Neural cell (in vitro differentiated cells): ENCODE data around the gene ABCF2. TPM values are rescaled to one million over a fixed set of nuclear protein-coding genes. Genes with fewer than 3 reads are reported as not detected.

Experiments used
- H2AFZ ChIP-seq: fragments of 200-600, 300-800 bp; sonication (generic), shearing (Covaris generic); 2 replicates; pipeline ENCODE4 v1.6.0; 2014; ENCODE audit warnings: low read depth, mild to moderate bottlenecking, antibody characterized with exemption, low read length, moderate library complexity
- H3F3A ChIP-seq: fragments of 200-600 bp; shearing (Covaris generic); 2 replicates; pipeline ENCODE4 v1.6.1; 2016; ENCODE audit warnings: mild to moderate bottlenecking, moderate library complexity, mixed read lengths, antibody characterized with exemption, low read length; ENCODE audit not compliant: insufficient read depth, poor library complexity, severe bottlenecking
- H3K27ac ChIP-seq: fragments of 200-600, 300-800 bp; sonication (generic), shearing (Covaris generic); 2 replicates; pipeline ENCODE4 v1.5.1; 2014; ENCODE audit warnings: mild to moderate bottlenecking, low read length, moderate library complexity
- H3K27me3 ChIP-seq: fragments of 300-800, 200-600 bp; sonication (generic), shearing (Covaris generic); 2 replicates; pipeline ENCODE4 v1.6.0; 2014; ENCODE audit warnings: mild to moderate bottlenecking, low read depth, low read length, moderate library complexity; ENCODE audit not compliant: insufficient read depth
- H3K36me3 ChIP-seq: fragments of 300-800, 200-600 bp; sonication (generic), shearing (Covaris generic); 2 replicates; pipeline ENCODE4 v1.5.1; 2014; ENCODE audit warnings: mild to moderate bottlenecking, antibody characterized with exemption, low read length, moderate library complexity; ENCODE audit not compliant: insufficient read depth
- H3K4me2 ChIP-seq: fragments of 300-800, 200-600 bp; sonication (generic), shearing (Covaris generic); 2 replicates; pipeline ENCODE4 v1.6.0; 2014; ENCODE audit warnings: mild to moderate bottlenecking, low read length
- H3K4me3 ChIP-seq: fragments of 300-800, 200-600 bp; sonication (generic), shearing (Covaris generic); 2 replicates; pipeline ENCODE4 v1.5.1; 2014; ENCODE audit warnings: mild to moderate bottlenecking, low read length, moderate library complexity
- H3K79me2 ChIP-seq: fragments of 200-600 bp; shearing (Covaris generic); replicated peaks from 2 replicates; pipeline ENCODE4 v1.6.0; 2014; ENCODE audit warnings: mild to moderate bottlenecking, low read length, moderate library complexity; ENCODE audit not compliant: insufficient read depth
- H3K9ac ChIP-seq: fragments of 300-800, 200-600 bp; sonication (generic), shearing (Covaris generic); 2 replicates; pipeline ENCODE4 v1.6.1; 2016; ENCODE audit warnings: mild to moderate bottlenecking, low read length, mixed read lengths
- H3K9me2 ChIP-seq: fragments of 200-600 bp; shearing (Covaris generic); 2 replicates; pipeline ENCODE4 v1.6.1; 2016; ENCODE audit warnings: mild to moderate bottlenecking, low read length, mixed read lengths; ENCODE audit not compliant: insufficient read depth
- H3K9me3 ChIP-seq: fragments of 200-600, 300-800 bp; sonication (generic), shearing (Covaris generic); 2 replicates; pipeline ENCODE4 v1.6.1; 2016; ENCODE audit warnings: mild to moderate bottlenecking, mixed run types, low read length, moderate library complexity, mixed read lengths
- H4K20me1 ChIP-seq: fragments of 200-600 bp; shearing (Covaris generic); 2 replicates; pipeline ENCODE4 v1.6.1; 2016; ENCODE audit warnings: mild to moderate bottlenecking, mixed run types; ENCODE audit not compliant: insufficient read depth
- CTCF ChIP-seq: fragments of 450-650 bp; IDR thresholded peaks from 2 replicates; pipeline ENCODE4 v1.5.1; 2014; ENCODE audit warnings: antibody characterized with exemption, mild to moderate bottlenecking, moderate library complexity; ENCODE audit not compliant: poor library complexity, severe bottlenecking
- EP300 ChIP-seq: fragments of 450-650 bp; conservative IDR thresholded peaks from 2 replicates; pipeline ENCODE4 v1.6.1; 2014; ENCODE audit warnings: antibody characterized with exemption, mild to moderate bottlenecking, moderate library complexity; ENCODE audit not compliant: poor library complexity, severe bottlenecking
- EZH2 ChIP-seq: fragments of 200-600, 300-800 bp; shearing (Covaris generic), sonication (generic); IDR thresholded peaks from 2 replicates; pipeline ENCODE4 v1.6.1; 2014; ENCODE audit warnings: antibody characterized with exemption, low read length, borderline replicate concordance, mild to moderate bottlenecking; ENCODE audit not compliant: insufficient read depth, poor library complexity, severe bottlenecking
- MXI1 ChIP-seq: fragments of 450-650 bp; conservative IDR thresholded peaks from 2 replicates; pipeline ENCODE4 v1.6.1; 2014; ENCODE audit warnings: antibody characterized with exemption, mild to moderate bottlenecking; ENCODE audit not compliant: poor library complexity, severe bottlenecking
- POLR2AphosphoS5 ChIP-seq: IDR thresholded peaks from 2 replicates; pipeline ENCODE4 v1.6.1; 2012
- RAD21 ChIP-seq: fragments of 450-650 bp; conservative IDR thresholded peaks from 2 replicates; pipeline ENCODE4 v1.6.1; 2014; ENCODE audit warnings: antibody characterized with exemption, mild to moderate bottlenecking, moderate library complexity
- REST ChIP-seq: IDR thresholded peaks from 2 replicates; pipeline ENCODE4 v1.6.1; 2012; ENCODE audit warnings: borderline replicate concordance
- SMC3 ChIP-seq: fragments of 450-650 bp; conservative IDR thresholded peaks from 2 replicates; pipeline ENCODE4 v1.6.1; 2014; ENCODE audit warnings: antibody characterized with exemption, mild to moderate bottlenecking, moderate library complexity; ENCODE audit not compliant: poor library complexity
- TAF1 ChIP-seq: IDR thresholded peaks from 2 replicates; pipeline ENCODE4 v1.6.1; 2012; ENCODE audit warnings: low read depth
- polyA plus RNA-seq: library from polyadenylated mRNA; depleted of rRNA; stranded (reverse); fragments of >200 nt; gene quantifications from 2 replicates; pipeline ENCODE4 v1.2.3, GENCODE V29; 2014

The ABCF2 gene
- polyA plus RNA-seq, 1 donor from 2014 or later, result 32.7 TPM

GRCh38 chr7:151213826-151214225 lies 13.2 kb downstream of the ABCF2 start:
- Histone ChIP-seq H4K20me1 (no peaks in the 10 kb centered on the region), H3K27ac (no peak overlapping the region), H3K9ac (no peak overlapping the region), H2AFZ (no peak overlapping the region), H3K9me2 (no peaks in the 10 kb centered on the region), H3K27me3 (no peaks in the 10 kb centered on the region), H3K9me3 (no peaks in the 10 kb centered on the region), H3K4me3 (no peak overlapping the region), H3K79me2 (no peaks in the 10 kb centered on the region), H3F3A (no peaks in the 10 kb centered on the region), H3K36me3 (no peaks in the 10 kb centered on the region), H3K4me2 (no peak overlapping the region)
- TF ChIP-seq EP300, result no peak
- TF ChIP-seq REST, result no peak
- no peak for TF ChIP-seq POLR2AphosphoS5
- no peak for TF ChIP-seq CTCF
- no peak for TF ChIP-seq EZH2
- no peak for TF ChIP-seq RAD21
- no peak for TF ChIP-seq SMC3
- TF ChIP-seq TAF1, result no peak
- no peak for TF ChIP-seq MXI1

GRCh38 chr7:151212626-151213025 lies 14.4 kb downstream of the ABCF2 start:
- H2AFZ ChIP-seq, result no peak overlapping the region
- H3K79me2 ChIP-seq, result no peaks in the 10 kb centered on the region
- H3F3A ChIP-seq, result no peaks in the 10 kb centered on the region
- no peaks in the 10 kb centered on the region for H3K9me3 ChIP-seq
- no peak overlapping the region for H3K4me3 ChIP-seq
- H3K27me3 ChIP-seq, result no peaks in the 10 kb centered on the region
- H3K27ac ChIP-seq, result no peak overlapping the region
- no peak overlapping the region for H3K9ac ChIP-seq
- no peaks in the 10 kb centered on the region for H3K9me2 ChIP-seq
- H4K20me1 ChIP-seq, result no peaks in the 10 kb centered on the region
- no peaks in the 10 kb centered on the region for H3K36me3 ChIP-seq
- no peak for TF ChIP-seq EP300
- no peak for TF ChIP-seq MXI1
- no peak for TF ChIP-seq RAD21
- no peak for TF ChIP-seq CTCF
- no peak for TF ChIP-seq REST
- TF ChIP-seq TAF1, result no peak
- TF ChIP-seq SMC3, result no peak
- TF ChIP-seq EZH2, result no peak
- TF ChIP-seq POLR2AphosphoS5, result no peak
- H3K4me2 ChIP-seq, result no peak overlapping the region
